HepG2 (cell line): ENCODE results near the gene LGI1.

Experiments
- CBX5 ChIP-seq: sonication (generic); formaldehyde crosslinking; IDR thresholded peaks from 2 replicates; pipeline ENCODE4 v1.4.0; 2020; ENCODE audit warnings: missing genetic modification reagents, borderline replicate concordance
- CTCF ChIP-seq: sonication (generic); formaldehyde crosslinking; IDR thresholded peaks from 2 replicates; pipeline ENCODE4 v1.5.0; 2020; ENCODE audit warnings: mild to moderate bottlenecking, missing genetic modification reagents, moderate library complexity
- GABPA ChIP-seq, 2 experiments: IDR thresholded peaks; 2 replicates each; pipeline ENCODE4 v1.6.1; 2011 to 2016; ENCODE audit warnings: low read depth in 2 of 2, low read length in 1 of 2, missing biosample characterization in 1 of 2, missing genetic modification characterization in 1 of 2
- SP2 ChIP-seq: sonication (generic); formaldehyde crosslinking; IDR thresholded peaks from 2 replicates; pipeline ENCODE4 v1.5.1; 2020; ENCODE audit warnings: mild to moderate bottlenecking, missing genetic modification reagents
- ZFP1 ChIP-seq: IDR thresholded peaks from 2 replicates; pipeline ENCODE4 v1.6.1; 2016
- ZFX ChIP-seq: sonication (generic); formaldehyde crosslinking; IDR thresholded peaks from 2 replicates; pipeline ENCODE4 v1.4.0; 2020; ENCODE audit warnings: mild to moderate bottlenecking, low read depth, missing genetic modification reagents, moderate library complexity
- ZNF317 ChIP-seq: sonication (generic); formaldehyde crosslinking; IDR thresholded peaks from 2 replicates; pipeline ENCODE4 v1.5.0; 2020; ENCODE audit warnings: mild to moderate bottlenecking, missing genetic modification reagents
- ZSCAN29 ChIP-seq: sonication (generic); formaldehyde crosslinking; conservative IDR thresholded peaks from 2 replicates; pipeline ENCODE4 v1.4.0; 2020; ENCODE audit warnings: mild to moderate bottlenecking, missing genetic modification reagents
- TF ChIP-seq, protein P1 (sequence below): sonication (generic); formaldehyde crosslinking; IDR thresholded peaks from 2 replicates; pipeline ENCODE4 v1.5.1; 2020; ENCODE audit warnings: missing genetic modification reagents, mild to moderate bottlenecking, borderline replicate concordance
- TF ChIP-seq, protein P2 (sequence below): IDR thresholded peaks from 2 replicates; pipeline ENCODE4 v1.6.1; 2016; ENCODE audit warnings: mild to moderate bottlenecking, missing biosample characterization, missing genetic modification reagents

- TF ChIP-seq, protein P1, sequence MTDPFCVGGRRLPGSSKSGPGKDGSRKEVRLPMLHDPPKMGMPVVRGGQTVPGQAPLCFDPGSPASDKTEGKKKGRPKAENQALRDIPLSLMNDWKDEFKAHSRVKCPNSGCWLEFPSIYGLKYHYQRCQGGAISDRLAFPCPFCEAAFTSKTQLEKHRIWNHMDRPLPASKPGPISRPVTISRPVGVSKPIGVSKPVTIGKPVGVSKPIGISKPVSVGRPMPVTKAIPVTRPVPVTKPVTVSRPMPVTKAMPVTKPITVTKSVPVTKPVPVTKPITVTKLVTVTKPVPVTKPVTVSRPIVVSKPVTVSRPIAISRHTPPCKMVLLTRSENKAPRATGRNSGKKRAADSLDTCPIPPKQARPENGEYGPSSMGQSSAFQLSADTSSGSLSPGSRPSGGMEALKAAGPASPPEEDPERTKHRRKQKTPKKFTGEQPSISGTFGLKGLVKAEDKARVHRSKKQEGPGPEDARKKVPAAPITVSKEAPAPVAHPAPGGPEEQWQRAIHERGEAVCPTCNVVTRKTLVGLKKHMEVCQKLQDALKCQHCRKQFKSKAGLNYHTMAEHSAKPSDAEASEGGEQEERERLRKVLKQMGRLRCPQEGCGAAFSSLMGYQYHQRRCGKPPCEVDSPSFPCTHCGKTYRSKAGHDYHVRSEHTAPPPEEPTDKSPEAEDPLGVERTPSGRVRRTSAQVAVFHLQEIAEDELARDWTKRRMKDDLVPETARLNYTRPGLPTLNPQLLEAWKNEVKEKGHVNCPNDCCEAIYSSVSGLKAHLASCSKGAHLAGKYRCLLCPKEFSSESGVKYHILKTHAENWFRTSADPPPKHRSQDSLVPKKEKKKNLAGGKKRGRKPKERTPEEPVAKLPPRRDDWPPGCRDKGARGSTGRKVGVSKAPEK (CRISPR knock-in tag): no peak
- no peak for TF ChIP-seq ZNF317 (CRISPR knock-in tag)
- TF ChIP-seq ZSCAN29: no peak
- TF ChIP-seq CTCF (CRISPR knock-in tag): no peak
- TF ChIP-seq ZFX (CRISPR knock-in tag): no peak
- no peak for TF ChIP-seq GABPA (IDR thresholded peaks at IDR 0.05; ENCODE audit: low read depth, low read length)
- no peak for TF ChIP-seq GABPA (CRISPR knock-in tag; IDR thresholded peaks at IDR 0.05; ENCODE audit: low read depth)
- no peak for TF ChIP-seq ZFP1 (CRISPR knock-in tag)
- TF ChIP-seq, protein P2, sequence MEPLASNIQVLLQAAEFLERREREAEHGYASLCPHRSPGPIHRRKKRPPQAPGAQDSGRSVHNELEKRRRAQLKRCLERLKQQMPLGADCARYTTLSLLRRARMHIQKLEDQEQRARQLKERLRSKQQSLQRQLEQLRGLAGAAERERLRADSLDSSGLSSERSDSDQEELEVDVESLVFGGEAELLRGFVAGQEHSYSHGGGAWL (CRISPR knock-in tag): no peak
- no peak for TF ChIP-seq CBX5 (CRISPR knock-in tag)
- TF ChIP-seq SP2: no peak
Measured at GRCh38 chr10:93841961-93842360, 84.2 kb downstream of the LGI1 start.
